ENCODE measurements around the gene EHMT1.
"Not testable (repeated sequence)": the region's sequence is repeated elsewhere in the genome, so short reads cannot be mapped to it uniquely, and the experiment has no call there.

Gene EHMT1

GRCh38 chr9:137788561-137789294, 169.9 kb downstream of the EHMT1 start:
- no peak for DNase-seq

- no peak for DNase-seq
Observed at GRCh38 chr9:137789295-137789895, 170.6 kb downstream of the EHMT1 start.

GRCh38 chr9:137791947-137792346, 173.1 kb downstream of the EHMT1 start:
- no peak for DNase-seq

- no peak for DNase-seq
Observed at GRCh38 chr9:137793196-137793841, 174.5 kb downstream of the EHMT1 start.

- DNase-seq = no peak
Observed at GRCh38 chr9:137795156-137795666, 176.4 kb downstream of the EHMT1 start.

- peak; percentile 96 for DNase-seq
Observed at GRCh38 chr9:137797206-137798120, 178.7 kb downstream of the EHMT1 start.

GRCh38 chr9:137798142-137798541, 179.3 kb downstream of the EHMT1 start:
- DNase-seq = no peak

- DNase-seq = no peak
Observed at GRCh38 chr9:137798901-137799629, 180.3 kb downstream of the EHMT1 start.

- no peak for DNase-seq
Observed at GRCh38 chr9:137799630-137799983, 180.8 kb downstream of the EHMT1 start.

GRCh38 chr9:137800196-137801022, 181.6 kb downstream of the EHMT1 start:
- DNase-seq = no peak

GRCh38 chr9:137801023-137801319, 182.2 kb downstream of the EHMT1 start:
- DNase-seq = no peak

GRCh38 chr9:137802021-137802420, 183.2 kb downstream of the EHMT1 start:
- no peak for DNase-seq

- no peak for DNase-seq
Observed at GRCh38 chr9:137802521-137803243, 183.9 kb downstream of the EHMT1 start.

- DNase-seq = no peak
Observed at GRCh38 chr9:137804908-137805630, 186.3 kb downstream of the EHMT1 start.

GRCh38 chr9:137807721-137808703, 189.2 kb downstream of the EHMT1 start:
- DNase-seq = no peak

GRCh38 chr9:137809040-137809576, 190.3 kb downstream of the EHMT1 start:
- no peak for DNase-seq

GRCh38 chr9:137809726-137810450, 191.1 kb downstream of the EHMT1 start:
- not testable (repeated sequence) for DNase-seq

Data from DMS79 (cell line).